IMR-90 (cell line): ENCODE results near the gene PIR. TPM values are rescaled to one million over a fixed set of nuclear protein-coding genes. Genes with fewer than 3 reads are reported as not detected.

ENCODE experiments used
- ATAC-seq: fragments of 200-7000 bp; cut with Tn5 transposase; 2 replicates; pipeline ENCODE4 v1.9.1; 2020; ENCODE audit warnings: low read depth, mild to moderate bottlenecking, moderate library complexity
- BruUV-seq: library from RNA; stranded (reverse); fragments of 400-500 nt; replicated peaks from 2 replicates; lab custom pipeline; 2021; lab: Mats Ljungman, UMichigan
- CTCF ChIA-PET: fragments of 300-600 bp; formaldehyde crosslinking; extraction: SDS; loops from one replicate; lab custom pipeline; 2021; ENCODE audit warnings: antibody characterized with exemption; lab: Yijun Ruan, JAX
- POLR2A ChIA-PET: fragments of 300-600 bp; sonication (Branson Sonifier 250); formaldehyde crosslinking; loops from one replicate; lab custom pipeline; 2022; ENCODE audit warnings: antibody characterized with exemption; ENCODE audit not compliant: unreplicated experiment; lab: Charles Lee
- DNase-seq: peaks from one replicate; pipeline ENCODE4 v3.0.0; 2013
- H2AFZ ChIP-seq: replicated peaks from 2 replicates; pipeline ENCODE3; 2013; ENCODE audit warnings: low read length, mild to moderate bottlenecking; ENCODE audit not compliant: poor library complexity
- H2AK5ac ChIP-seq: 2 replicates; pipeline ENCODE4 v1.6.1; 2013; ENCODE audit warnings: low read depth, low read length, inconsistent platforms
- H2AK9ac ChIP-seq: replicated peaks from 2 replicates; pipeline ENCODE3; 2013; ENCODE audit warnings: mild to moderate bottlenecking, low read depth, low read length, moderate library complexity; ENCODE audit not compliant: poor library complexity
- H2BK120ac ChIP-seq: 2 replicates; pipeline ENCODE4 v1.6.1; 2013; ENCODE audit warnings: low read depth, low read length, inconsistent platforms
- H2BK15ac ChIP-seq: 3 replicates; pipeline ENCODE4 v1.6.1; 2013; ENCODE audit warnings: low read depth, low read length, inconsistent platforms
- H2BK20ac ChIP-seq: 2 replicates; pipeline ENCODE4 v1.6.1; 2013; ENCODE audit warnings: low read depth, mild to moderate bottlenecking, inconsistent platforms, low read length, moderate library complexity
- H2BK5ac ChIP-seq: 2 replicates; pipeline ENCODE4 v1.6.1; 2013; ENCODE audit warnings: mild to moderate bottlenecking, low read depth, low read length, inconsistent platforms; ENCODE audit not compliant: poor library complexity, severe bottlenecking
- H3K14ac ChIP-seq: replicated peaks from 2 replicates; pipeline ENCODE4 v1.6.1; 2013; ENCODE audit warnings: low read depth, low read length, inconsistent platforms
- H3K18ac ChIP-seq: 2 replicates; pipeline ENCODE4 v1.6.1; 2013; ENCODE audit warnings: low read depth, low read length, control low read depth
- H3K23ac ChIP-seq: 2 replicates; pipeline ENCODE4 v1.6.1; 2013; ENCODE audit warnings: low read depth, low read length, inconsistent platforms
- H3K27ac ChIP-seq: 2 replicates; pipeline ENCODE4 v1.5.1; 2013; ENCODE audit warnings: mild to moderate bottlenecking, control low read depth, low read length; ENCODE audit not compliant: insufficient read depth
- H3K27me3 ChIP-seq: 2 replicates; pipeline ENCODE4 v1.6.1; 2013; ENCODE audit warnings: low read length; ENCODE audit not compliant: control insufficient read depth, insufficient read depth
- H3K36me3 ChIP-seq: 2 replicates; pipeline ENCODE4 v1.6.1; 2013; ENCODE audit warnings: low read length, mixed read lengths; ENCODE audit not compliant: control insufficient read depth, insufficient read depth
- H3K4ac ChIP-seq: 2 replicates; pipeline ENCODE4 v1.6.1; 2013; ENCODE audit warnings: low read depth, low read length, inconsistent platforms
- H3K4me1 ChIP-seq: 2 replicates; pipeline ENCODE4 v1.6.1; 2013; ENCODE audit warnings: low read length, mixed read lengths; ENCODE audit not compliant: control insufficient read depth, insufficient read depth
- H3K4me2 ChIP-seq: 2 replicates; pipeline ENCODE4 v1.6.1; 2013; ENCODE audit warnings: low read depth, mild to moderate bottlenecking, control low read depth, low read length, moderate library complexity
- H3K4me3 ChIP-seq: 2 replicates; pipeline ENCODE4 v1.5.1; 2013; ENCODE audit warnings: low read depth, mild to moderate bottlenecking, control low read depth, low read length, moderate library complexity; ENCODE audit not compliant: insufficient read depth
- H3K56ac ChIP-seq: 2 replicates; pipeline ENCODE4 v1.6.1; 2013; ENCODE audit warnings: low read length, inconsistent platforms; ENCODE audit not compliant: insufficient read depth; ENCODE audit errors: extremely low read depth
- H3K79me1 ChIP-seq, 2 experiments: 2 replicates each; pipeline ENCODE4 v1.6.1; 2013; ENCODE audit warnings: low read length in 2 of 2, inconsistent platforms in 1 of 2, low read depth in 1 of 2
- H3K9ac ChIP-seq: 2 replicates; pipeline ENCODE4 v1.6.1; 2013; ENCODE audit warnings: low read depth, low read length, control low read depth
- H3K9me1 ChIP-seq: 2 replicates; pipeline ENCODE4 v1.6.1; 2013; ENCODE audit warnings: low read length, inconsistent platforms; ENCODE audit not compliant: insufficient read depth
- H3K9me3 ChIP-seq: 2 replicates; pipeline ENCODE4 v1.6.1; 2013; ENCODE audit warnings: low read length; ENCODE audit not compliant: control insufficient read depth, insufficient read depth
- H4K20me1 ChIP-seq: 2 replicates; pipeline ENCODE4 v1.6.1; 2013; ENCODE audit warnings: low read length, inconsistent platforms; ENCODE audit not compliant: insufficient read depth
- H4K5ac ChIP-seq: 2 replicates; pipeline ENCODE4 v1.6.1; 2013; ENCODE audit warnings: mild to moderate bottlenecking, low read depth, low read length, control low read depth
- H4K8ac ChIP-seq, 2 experiments: 2 replicates each; pipeline ENCODE4 v1.6.1; 2013; ENCODE audit warnings: low read depth in 2 of 2, low read length in 2 of 2, control low read depth in 1 of 2, inconsistent platforms in 1 of 2
- H4K91ac ChIP-seq: 2 replicates; pipeline ENCODE4 v1.6.1; 2013; ENCODE audit warnings: low read depth, low read length, inconsistent platforms; ENCODE audit not compliant: insufficient read depth
- BHLHE40 ChIP-seq: fragments of 150-350 bp; IDR thresholded peaks from 2 replicates; pipeline ENCODE4 v1.6.1; 2016; ENCODE audit warnings: mild to moderate bottlenecking, low read depth, low read length
- CEBPB ChIP-seq: IDR thresholded peaks from 2 replicates; pipeline ENCODE4 v1.6.1; 2012; ENCODE audit warnings: low read depth, low read length, improper control_type of control experiment
- CHD1 ChIP-seq: IDR thresholded peaks from 2 replicates; pipeline ENCODE4 v1.6.1; 2012; ENCODE audit warnings: low read depth, low read length, improper control_type of control experiment
- CTCF ChIP-seq: conservative IDR thresholded peaks from 2 replicates; pipeline ENCODE4 v1.5.1; 2012; ENCODE audit warnings: mild to moderate bottlenecking, low read depth, low read length, improper control_type of control experiment
- ELK1 ChIP-seq: fragments of 150-350 bp; IDR thresholded peaks from 2 replicates; pipeline ENCODE4 v1.6.1; 2016; ENCODE audit warnings: low read depth, mild to moderate bottlenecking, low read length, moderate library complexity, borderline replicate concordance
- FOS ChIP-seq: fragments of 150-350 bp; IDR thresholded peaks from 2 replicates; pipeline ENCODE4 v1.6.1; 2016; ENCODE audit warnings: low read depth, low read length
- MAFK ChIP-seq: IDR thresholded peaks from 2 replicates; pipeline ENCODE4 v1.6.1; 2012; ENCODE audit warnings: low read depth, low read length, improper control_type of control experiment
- MAZ ChIP-seq: IDR thresholded peaks from 2 replicates; pipeline ENCODE4 v1.6.1; 2012; ENCODE audit warnings: low read depth, mild to moderate bottlenecking, low read length, improper control_type of control experiment, moderate library complexity, borderline replicate concordance
- MXI1 ChIP-seq: IDR thresholded peaks from 2 replicates; pipeline ENCODE4 v1.6.1; 2012; ENCODE audit warnings: low read depth, mild to moderate bottlenecking, low read length, moderate library complexity, borderline replicate concordance
- NFE2L2 ChIP-seq: fragments of 150-350 bp; IDR thresholded peaks from 2 replicates; pipeline ENCODE4 v1.6.1; 2016; ENCODE audit warnings: low read depth, mild to moderate bottlenecking, low read length
- POLR2A ChIP-seq: IDR thresholded peaks from 2 replicates; pipeline ENCODE4 v1.6.1; 2012; ENCODE audit warnings: mild to moderate bottlenecking, low read depth, low read length
- RAD21 ChIP-seq: IDR thresholded peaks from 2 replicates; pipeline ENCODE4 v1.6.1; 2012; ENCODE audit warnings: low read length, improper control_type of control experiment
- RCOR1 ChIP-seq: IDR thresholded peaks from 2 replicates; pipeline ENCODE4 v1.6.1; 2012; ENCODE audit warnings: mild to moderate bottlenecking, low read length, improper control_type of control experiment; ENCODE audit not compliant: insufficient replicate concordance
- RFX5 ChIP-seq: IDR thresholded peaks from 2 replicates; pipeline ENCODE4 v1.8.0; 2012; ENCODE audit warnings: low read depth, mild to moderate bottlenecking, low read length, moderate library complexity
- SMC3 ChIP-seq: fragments of 150-350 bp; IDR thresholded peaks from 2 replicates; pipeline ENCODE4 v1.6.1; 2016; ENCODE audit warnings: low read depth, mild to moderate bottlenecking, antibody characterized with exemption, low read length, moderate library complexity
- WGBS, 2 experiments: methylation state at CpG; one replicate each; pipeline versions ENCODE4 v1.1.5 to v1.1.7; 2013; ENCODE audit warnings: missing lambda C conversion rate in 2 of 2; ENCODE audit not compliant: insufficient read length in 1 of 2; ENCODE audit errors: extremely low coverage in 2 of 2; 5-methylcytosine and 5-hydroxymethylcytosine counted together
- dilution Hi-C: fragments of 300-500 bp; cut with HindIII; formaldehyde crosslinking; loops from one replicate; pipeline ENCODE4 v1.14.3; 2018; ENCODE audit warnings: low sequenced_read_pairs; ENCODE audit not compliant: unreplicated experiment
- in situ Hi-C: fragments of 300-500 bp; cut with MboI; formaldehyde crosslinking; loops from 3 replicates; pipeline ENCODE4 v1.14.3; 2019; ENCODE audit warnings: low sequenced_read_pairs, inconsistent platforms, mixed read lengths
- intact Hi-C: fragments of 100-400 bp; cut with micrococcal nuclease; formaldehyde crosslinking; loops from 2 replicates; pipeline ENCODE4 v1.10.0; 2022
- polyA plus RNA-seq, 3 experiments: library from polyadenylated mRNA; depleted of rRNA; stranded (reverse); fragments of >200 nt; gene quantifications; 2 replicates each; pipeline ENCODE4 v1.2.3, GENCODE V29; 2012; ENCODE audit warnings: low replicate concordance in 1 of 3
- total RNA-seq: library from RNA; depleted of rRNA; stranded (reverse); fragments of >200 nt; gene quantifications from 2 replicates; pipeline ENCODE4 v1.2.3, GENCODE V29; 2012

The PIR gene
- total and polyA plus RNA-seq, 2 of the 4 experiments (the other 2 are of a cell fraction) = 5.7 to 8.7 TPM

GRCh38 chrX:15435836-15436619 lies 57.1 kb downstream of the PIR start:
- no peak overlapping the region for H3K9ac ChIP-seq
- no peak overlapping the region for H2BK5ac ChIP-seq
- in situ Hi-C loops = no loop called here
- H3K4me2 ChIP-seq = no peak overlapping the region
- ChIA-PET CTCF (interaction anchor here (0.6 kb wide), 1 partner anchor 12 kb away, joined by 3 read pairs; no protein-coding TSS in a partner anchor), POLR2A (no interaction called here)
- peaks cover 1% of the 10 kb centered on the region; the same call in 1 of the 2 replicates for H3K36me3 ChIP-seq
- H3K18ac ChIP-seq = no peak overlapping the region
- H2BK120ac ChIP-seq = no peak overlapping the region
- H4K8ac ChIP-seq = no peak overlapping the region
- no peak overlapping the region for H3K14ac ChIP-seq
- H2BK20ac ChIP-seq = no peak overlapping the region
- H3K4ac ChIP-seq = no peak overlapping the region
- no peaks in the 10 kb centered on the region for H3K9me3 ChIP-seq
- no peak overlapping the region for H2AK9ac ChIP-seq
- WGBS, 2 experiments = no CpG with 5 or more reads among the region's 2 CpGs
- H4K91ac ChIP-seq = no peak overlapping the region
- H3K79me1 ChIP-seq = no peaks in the 10 kb centered on the region
- BruUV-seq = no TSS peak
- H3K56ac ChIP-seq = no peak overlapping the region
- ATAC-seq = no peak
- H4K20me1 ChIP-seq = no peaks in the 10 kb centered on the region
- H3K4me1 ChIP-seq = no peaks in the 10 kb centered on the region
- H3K4me3 ChIP-seq = no peak overlapping the region
- no peak overlapping the region for H3K27ac ChIP-seq
- H2BK15ac ChIP-seq = no peak overlapping the region
- dilution Hi-C loops = no loop called here
- DNase-seq = peak; percentile 11
- no peaks in the 10 kb centered on the region for H3K9me1 ChIP-seq
- no peak overlapping the region for H3K23ac ChIP-seq
- H4K5ac ChIP-seq = no peak overlapping the region
- H3K27me3 ChIP-seq = no peaks in the 10 kb centered on the region; the same call in 1 of the 2 replicates
- H2AFZ ChIP-seq = no peak overlapping the region
- intact Hi-C loops = no loop called here
- H2AK5ac ChIP-seq = no peak overlapping the region
- TF ChIP-seq RAD21 = no peak
- no peak for TF ChIP-seq RFX5
- no peak for TF ChIP-seq POLR2A
- TF ChIP-seq MAFK = no peak
- TF ChIP-seq CTCF = no peak
- TF ChIP-seq BHLHE40 = no peak
- TF ChIP-seq SMC3 = no peak
- no peak for TF ChIP-seq RCOR1
- no peak for TF ChIP-seq NFE2L2
- TF ChIP-seq ELK1 = no peak
- no peak for TF ChIP-seq FOS
- TF ChIP-seq MXI1 = no peak
- TF ChIP-seq CHD1 = no peak
- TF ChIP-seq MAZ = no peak
- no peak for TF ChIP-seq CEBPB
